ENCODE data around the gene SLC1A1.
A peak's percentile ranks its signal among the peaks of the same experiment; 100 is the strongest.

Gene SLC1A1

DNA sequence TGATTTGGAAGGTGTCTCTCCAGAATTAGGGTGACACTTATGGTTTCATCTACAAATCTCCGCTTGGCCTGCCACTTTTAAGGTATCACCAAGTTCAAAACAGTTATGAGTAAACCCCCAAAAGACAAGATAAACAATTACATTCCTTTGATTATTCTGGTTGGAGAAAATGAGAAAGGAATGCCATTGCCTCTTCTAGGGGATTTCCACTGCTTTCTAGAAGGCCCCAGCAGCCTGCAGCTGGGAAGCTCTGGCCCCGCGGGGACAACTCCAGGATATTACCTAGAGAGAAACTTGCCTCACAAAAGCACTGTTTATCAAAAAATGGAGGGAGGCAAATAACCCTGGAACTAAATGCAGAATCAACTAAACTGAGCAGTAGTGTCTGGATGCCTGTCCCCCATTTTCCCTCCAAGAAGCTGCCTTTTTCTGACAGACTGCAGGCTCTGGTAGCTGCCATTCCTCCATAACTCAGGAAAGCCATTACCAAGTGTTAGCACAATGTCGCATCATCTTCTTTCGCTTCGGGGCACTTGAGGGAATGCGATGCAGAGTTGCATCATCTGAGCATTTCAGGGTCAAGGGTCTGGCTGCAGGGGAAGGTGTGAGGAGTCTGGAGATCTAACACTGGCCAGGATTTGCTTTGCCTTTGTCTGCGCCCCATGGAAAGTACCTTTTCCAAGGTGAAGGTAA is 100.3 kb downstream of the SLC1A1 start:
- DNase-seq (ENCODE audit: low read depth, low spot score): no peak
- Histone ChIP-seq H3K4me1 (ENCODE audit: control insufficient read depth, insufficient read depth, low read length) (no peaks in the 10 kb centered on the region; the same call in 1 of the 2 replicates), H3K27me3 (ENCODE audit: control insufficient read depth, insufficient read depth, low read length) (no peaks in the 10 kb centered on the region; the same call in 1 of the 2 replicates), H3K9me3 (ENCODE audit: control insufficient read depth, insufficient read depth, low read length) (no peaks in the 10 kb centered on the region), H3K36me3 (ENCODE audit: control insufficient read depth, insufficient read depth, low read length) (no peaks in the 10 kb centered on the region), H3K4me3 (ENCODE audit: low read length) (no peak overlapping the region), H3K27ac (ENCODE audit: low read length) (no peak overlapping the region)
- WGBS (ENCODE audit: insufficient coverage, insufficient read length): no CpG with 5 or more reads among the region's 8 CpGs

DNA sequence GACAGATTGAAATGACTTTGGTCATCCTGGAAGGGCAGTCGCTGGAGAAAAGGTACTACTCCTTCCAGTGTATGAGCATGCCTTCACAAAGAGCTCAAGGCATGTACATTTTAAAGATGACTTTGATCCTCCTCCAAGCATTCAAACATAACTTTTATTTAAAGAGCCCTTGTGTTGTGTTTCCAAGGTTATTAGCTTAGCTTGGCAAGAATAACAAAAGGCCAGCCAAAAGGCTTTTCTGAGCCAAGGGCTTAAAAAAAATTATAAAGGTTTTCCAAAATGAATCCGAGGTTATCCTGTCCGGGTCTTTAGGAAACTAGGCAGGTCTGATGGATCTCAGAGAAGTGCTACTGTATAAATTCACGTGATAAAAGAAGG is 100.8 kb downstream of the SLC1A1 start:
- Histone ChIP-seq H3K27ac (ENCODE audit: low read length) (no peak overlapping the region), H3K9me3 (ENCODE audit: control insufficient read depth, insufficient read depth, low read length) (no peaks in the 10 kb centered on the region), H3K4me3 (ENCODE audit: low read length) (no peak overlapping the region), H3K4me1 (ENCODE audit: control insufficient read depth, insufficient read depth, low read length) (no peaks in the 10 kb centered on the region; the same call in 1 of the 2 replicates), H3K27me3 (ENCODE audit: control insufficient read depth, insufficient read depth, low read length) (no peaks in the 10 kb centered on the region; the same call in 1 of the 2 replicates), H3K36me3 (ENCODE audit: control insufficient read depth, insufficient read depth, low read length) (no peaks in the 10 kb centered on the region)
- DNase-seq (ENCODE audit: low read depth, low spot score): no peak
- WGBS (ENCODE audit: insufficient coverage, insufficient read length): no CpG with 5 or more reads among the region's 4 CpGs

DNA sequence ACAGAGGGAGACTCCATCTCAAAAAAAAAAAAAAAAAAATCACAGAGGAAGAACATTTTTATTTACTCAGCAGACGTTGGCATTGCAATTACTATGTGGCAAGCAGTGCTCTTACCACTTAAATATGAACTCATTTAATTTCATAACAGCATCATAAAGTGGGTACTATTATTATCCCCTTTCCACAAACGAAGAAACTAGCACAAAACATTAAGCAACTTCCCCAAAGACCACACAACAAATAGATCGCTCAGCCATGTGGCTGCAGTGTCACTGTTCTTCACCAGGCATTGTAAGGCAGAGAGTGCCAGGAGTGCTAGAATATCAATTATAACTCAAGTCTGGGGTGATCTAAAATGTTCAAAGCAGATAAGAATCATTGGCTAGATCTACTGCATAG is 102.0 kb downstream of the SLC1A1 start:
- Histone ChIP-seq H3K27me3 (ENCODE audit: control insufficient read depth, insufficient read depth, low read length) (no peaks in the 10 kb centered on the region; the same call in 1 of the 2 replicates), H3K4me3 (ENCODE audit: low read length) (no peak overlapping the region), H3K9me3 (ENCODE audit: control insufficient read depth, insufficient read depth, low read length) (no peaks in the 10 kb centered on the region), H3K36me3 (ENCODE audit: control insufficient read depth, insufficient read depth, low read length) (no peaks in the 10 kb centered on the region), H3K27ac (ENCODE audit: low read length) (no peak overlapping the region), H3K4me1 (ENCODE audit: control insufficient read depth, insufficient read depth, low read length) (no peaks in the 10 kb centered on the region; the same call in 1 of the 2 replicates)
- DNase-seq (ENCODE audit: low read depth, low spot score): no peak
- no CpG with 5 or more reads among the region's 3 CpGs for WGBS (ENCODE audit: insufficient coverage, insufficient read length)

DNA sequence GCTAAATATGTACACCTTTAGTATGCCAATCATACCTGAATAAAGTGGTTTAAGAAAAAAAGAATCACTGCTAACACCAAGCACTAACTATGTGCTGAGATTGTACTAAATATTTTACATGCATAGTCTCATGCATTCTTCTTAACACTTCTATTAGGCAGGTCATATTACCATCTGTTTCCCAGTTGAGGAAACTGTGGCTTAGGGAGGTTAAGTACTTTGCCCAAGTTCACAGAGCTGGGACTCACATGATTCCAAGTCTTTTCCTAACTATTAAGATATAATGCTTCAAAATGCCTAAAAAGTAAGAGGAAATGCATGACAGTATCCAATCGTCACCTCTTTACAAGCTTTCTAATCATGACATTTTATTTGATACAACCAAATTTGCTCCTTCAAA is 102.6 kb downstream of the SLC1A1 start:
- no peaks in the 10 kb centered on the region for H3K9me3 ChIP-seq (ENCODE audit: control insufficient read depth, insufficient read depth, low read length)
- no peaks in the 10 kb centered on the region for H3K36me3 ChIP-seq (ENCODE audit: control insufficient read depth, insufficient read depth, low read length)
- H3K27me3 ChIP-seq (ENCODE audit: control insufficient read depth, insufficient read depth, low read length): no peaks in the 10 kb centered on the region; the same call in 1 of the 2 replicates
- H3K4me3 ChIP-seq (ENCODE audit: low read length): no peak overlapping the region
- DNase-seq (ENCODE audit: low read depth, low spot score): no peak
- peaks cover 1% of the 10 kb centered on the region; the same call in 1 of the 2 replicates for H3K4me1 ChIP-seq (ENCODE audit: control insufficient read depth, insufficient read depth, low read length)
- H3K27ac ChIP-seq (ENCODE audit: low read length): no peak overlapping the region
- WGBS (ENCODE audit: insufficient coverage, insufficient read length): no CpG with 5 or more reads among the region's 1 CpG

DNA sequence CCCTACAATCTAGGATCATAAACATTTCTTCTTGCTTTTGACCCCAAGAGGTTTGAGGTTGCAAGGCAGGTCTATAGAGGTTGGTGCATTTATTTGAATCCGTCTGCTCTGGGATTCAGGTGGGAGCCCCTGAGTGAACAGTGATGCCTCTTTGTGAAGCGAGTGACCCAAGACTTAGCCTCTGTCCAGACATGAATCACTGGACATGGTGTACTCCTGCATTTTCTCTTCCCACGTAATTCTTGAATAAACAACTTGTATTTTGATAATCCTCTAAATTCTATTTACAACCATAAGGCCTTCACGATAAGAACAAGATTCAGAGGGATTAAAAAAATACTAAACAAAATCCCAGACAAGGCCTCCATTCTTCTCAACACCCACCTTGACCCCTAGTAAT is 104.3 kb downstream of the SLC1A1 start:
- DNase-seq (ENCODE audit: low read depth, low spot score): no peak
- no CpG with 5 or more reads among the region's 4 CpGs for WGBS (ENCODE audit: insufficient coverage, insufficient read length)
- Histone ChIP-seq H3K4me1 (ENCODE audit: control insufficient read depth, insufficient read depth, low read length) (peaks cover 1% of the 10 kb centered on the region; the same call in 1 of the 2 replicates), H3K4me3 (ENCODE audit: low read length) (no peak overlapping the region), H3K27ac (ENCODE audit: low read length) (no peak overlapping the region), H3K9me3 (ENCODE audit: control insufficient read depth, insufficient read depth, low read length) (no peaks in the 10 kb centered on the region), H3K36me3 (ENCODE audit: control insufficient read depth, insufficient read depth, low read length) (no peaks in the 10 kb centered on the region), H3K27me3 (ENCODE audit: control insufficient read depth, insufficient read depth, low read length) (no peaks in the 10 kb centered on the region; the same call in 1 of the 2 replicates)

DNA sequence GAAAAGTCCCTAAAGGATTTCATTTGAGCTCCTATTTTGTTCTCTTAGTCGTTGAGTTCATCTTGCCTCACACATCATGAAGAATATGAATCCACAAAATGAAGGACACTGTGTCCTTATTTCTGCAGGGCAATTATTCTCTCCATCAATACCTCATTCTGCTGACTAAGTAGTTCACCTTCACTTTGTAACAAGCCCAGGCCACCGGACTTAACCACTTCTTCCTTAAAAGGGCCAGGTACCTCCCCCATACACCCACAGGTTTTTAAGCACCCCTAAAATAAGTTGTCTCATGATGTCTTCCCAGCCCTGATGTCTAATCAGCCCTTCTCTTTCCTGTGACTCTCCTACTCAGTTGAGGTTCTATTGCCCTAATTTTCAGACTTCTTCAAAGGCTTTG is 104.7 kb downstream of the SLC1A1 start:
- WGBS (ENCODE audit: insufficient coverage, insufficient read length): no CpG with 5 or more reads among the region's 2 CpGs
- H3K4me3 ChIP-seq (ENCODE audit: low read length): no peak overlapping the region
- H3K4me1 ChIP-seq (ENCODE audit: control insufficient read depth, insufficient read depth, low read length): peaks cover 1% of the 10 kb centered on the region; the same call in 1 of the 2 replicates
- no peaks in the 10 kb centered on the region for H3K36me3 ChIP-seq (ENCODE audit: control insufficient read depth, insufficient read depth, low read length)
- H3K9me3 ChIP-seq (ENCODE audit: control insufficient read depth, insufficient read depth, low read length): no peaks in the 10 kb centered on the region
- no peak overlapping the region for H3K27ac ChIP-seq (ENCODE audit: low read length)
- DNase-seq (ENCODE audit: low read depth, low spot score): no peak
- no peaks in the 10 kb centered on the region; the same call in 1 of the 2 replicates for H3K27me3 ChIP-seq (ENCODE audit: control insufficient read depth, insufficient read depth, low read length)

DNA sequence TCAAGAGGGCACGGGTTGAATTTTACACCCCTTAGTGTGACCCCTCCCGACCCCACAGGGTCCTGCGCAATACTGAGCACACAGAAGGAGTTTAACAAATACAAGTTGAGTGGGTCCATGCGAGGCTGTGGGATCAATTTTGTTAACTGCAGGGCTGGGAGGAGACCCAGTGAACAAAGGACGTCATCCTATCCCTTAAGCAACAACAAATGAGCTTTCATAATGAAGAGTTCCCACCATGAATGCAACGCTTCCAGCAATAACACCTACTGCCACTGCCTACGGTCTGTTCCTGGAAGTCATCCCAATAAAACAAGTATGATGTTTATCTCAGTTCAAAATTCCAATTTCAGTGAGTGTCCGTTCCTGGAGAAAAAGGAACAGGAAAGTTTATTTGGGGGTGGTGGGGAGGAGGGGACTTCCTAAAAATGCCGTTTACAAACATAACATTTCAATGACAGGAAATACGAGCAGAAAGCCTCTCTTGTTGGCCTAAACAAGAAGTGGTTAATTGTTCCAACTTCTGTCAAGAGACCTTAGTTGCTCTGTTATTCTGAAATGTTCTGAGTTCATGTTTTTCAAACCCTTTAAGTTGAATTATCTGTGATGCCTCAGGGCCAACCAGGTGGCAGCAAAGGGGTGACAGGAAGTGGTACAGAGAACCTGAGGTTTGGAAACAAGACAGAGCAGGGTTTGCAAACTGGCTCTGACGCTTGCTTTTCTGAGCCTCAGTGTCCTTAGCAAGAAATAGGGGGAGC is 106.1 kb downstream of the SLC1A1 start:
- H3K36me3 ChIP-seq (ENCODE audit: control insufficient read depth, insufficient read depth, low read length): no peaks in the 10 kb centered on the region
- no peaks in the 10 kb centered on the region for H3K27me3 ChIP-seq (ENCODE audit: control insufficient read depth, insufficient read depth, low read length)
- no peaks in the 10 kb centered on the region for H3K9me3 ChIP-seq (ENCODE audit: control insufficient read depth, insufficient read depth, low read length)
- no peak for DNase-seq (ENCODE audit: low read depth, low spot score)
- no peak overlapping the region for H3K4me3 ChIP-seq (ENCODE audit: low read length)
- H3K27ac ChIP-seq (ENCODE audit: low read length): no peak overlapping the region
- peaks cover 1% of the 10 kb centered on the region; the same call in 1 of the 2 replicates for H3K4me1 ChIP-seq (ENCODE audit: control insufficient read depth, insufficient read depth, low read length)
- no CpG with 5 or more reads among the region's 11 CpGs for WGBS (ENCODE audit: insufficient coverage, insufficient read length)

DNA sequence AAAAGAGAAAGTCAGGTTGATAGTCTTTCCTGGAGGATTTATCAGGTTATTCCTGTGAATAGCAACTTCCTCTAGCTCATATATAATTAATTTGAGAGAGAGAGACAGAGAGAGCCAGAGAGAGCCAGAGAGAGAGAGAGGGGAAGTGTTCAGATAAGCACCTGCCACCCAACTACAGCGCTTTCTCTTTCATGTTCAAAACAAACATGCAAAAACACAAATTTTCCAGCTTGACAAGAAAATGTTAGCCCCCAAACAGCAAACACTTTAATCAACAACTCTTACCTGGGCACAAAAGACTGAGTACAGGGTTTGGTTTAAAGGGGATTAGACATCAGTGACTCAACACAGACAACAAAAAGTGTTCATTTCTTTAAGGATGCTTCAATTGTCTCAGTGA is 110.1 kb downstream of the SLC1A1 start:
- no peak overlapping the region for H3K27ac ChIP-seq (ENCODE audit: low read length)
- WGBS (ENCODE audit: insufficient coverage, insufficient read length): no CpG with 5 or more reads among the region's 1 CpG

DNA sequence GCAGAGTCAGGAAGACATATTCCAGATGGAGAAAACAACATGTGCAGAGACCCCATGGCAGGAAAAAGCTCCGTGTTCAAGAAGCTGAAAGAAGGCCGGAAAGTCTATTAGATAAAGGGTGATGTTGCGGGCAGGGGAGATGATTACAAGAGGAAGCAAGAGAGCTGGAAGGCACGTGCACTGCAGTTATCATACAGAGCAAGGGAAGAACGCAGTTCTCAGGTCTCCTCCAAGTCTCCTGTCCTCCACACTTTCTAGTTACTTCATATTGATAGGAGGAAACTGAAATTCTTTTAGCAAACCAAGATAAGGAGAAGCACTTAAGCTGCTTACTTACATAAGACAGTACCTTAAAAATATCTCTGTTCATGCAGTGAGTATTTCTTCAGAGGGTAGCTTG is 113.6 kb downstream of the SLC1A1 start:
- no peaks in the 10 kb centered on the region for H3K4me1 ChIP-seq (ENCODE audit: control insufficient read depth, insufficient read depth, low read length)
- H3K9me3 ChIP-seq (ENCODE audit: control insufficient read depth, insufficient read depth, low read length): no peaks in the 10 kb centered on the region
- H3K4me3 ChIP-seq (ENCODE audit: low read length): no peak overlapping the region
- no CpG with 5 or more reads among the region's 5 CpGs for WGBS (ENCODE audit: insufficient coverage, insufficient read length)
- DNase-seq (ENCODE audit: low read depth, low spot score): no peak
- H3K36me3 ChIP-seq (ENCODE audit: control insufficient read depth, insufficient read depth, low read length): no peaks in the 10 kb centered on the region
- H3K27ac ChIP-seq (ENCODE audit: low read length): no peak overlapping the region
- H3K27me3 ChIP-seq (ENCODE audit: control insufficient read depth, insufficient read depth, low read length): no peaks in the 10 kb centered on the region

More for the DNA sequence above, 110.1 kb downstream of the SLC1A1 start:
- Histone ChIP-seq H3K4me3 (ENCODE audit: low read length) (no peak overlapping the region), H3K36me3 (ENCODE audit: control insufficient read depth, insufficient read depth, low read length) (no peaks in the 10 kb centered on the region), H3K4me1 (ENCODE audit: control insufficient read depth, insufficient read depth, low read length) (peaks cover 1% of the 10 kb centered on the region; the same call in 1 of the 2 replicates), H3K27me3 (ENCODE audit: control insufficient read depth, insufficient read depth, low read length) (no peaks in the 10 kb centered on the region), H3K9me3 (ENCODE audit: control insufficient read depth, insufficient read depth, low read length) (no peaks in the 10 kb centered on the region)
- DNase-seq (ENCODE audit: low read depth, low spot score): no peak

DNA sequence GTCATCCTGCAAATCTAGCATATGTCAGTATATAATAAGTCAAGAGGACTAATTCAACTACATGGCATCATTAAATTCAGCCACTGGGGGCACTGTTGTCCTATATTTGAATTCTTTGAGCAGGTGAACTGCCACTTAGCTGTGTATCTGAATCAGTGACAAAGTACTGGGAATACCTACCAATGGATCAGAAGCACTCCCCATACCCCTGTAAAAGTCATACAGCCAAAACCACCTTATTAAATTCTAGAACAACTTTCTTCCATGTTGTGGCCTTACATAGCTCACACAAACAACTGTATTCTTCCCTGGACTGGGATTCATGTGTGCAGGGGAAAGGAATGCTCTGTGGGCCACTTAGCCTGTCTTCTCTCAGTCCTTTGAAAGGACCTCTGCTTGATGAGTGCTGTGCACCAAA is 114.4 kb downstream of the SLC1A1 start:
- no peak overlapping the region for H3K27ac ChIP-seq (ENCODE audit: low read length)
- no peaks in the 10 kb centered on the region for H3K4me1 ChIP-seq (ENCODE audit: control insufficient read depth, insufficient read depth, low read length)
- no peaks in the 10 kb centered on the region for H3K27me3 ChIP-seq (ENCODE audit: control insufficient read depth, insufficient read depth, low read length)
- H3K4me3 ChIP-seq (ENCODE audit: low read length): no peak overlapping the region
- peak; percentile 74 for DNase-seq (ENCODE audit: low read depth, low spot score)
- H3K36me3 ChIP-seq (ENCODE audit: control insufficient read depth, insufficient read depth, low read length): no peaks in the 10 kb centered on the region
- no peaks in the 10 kb centered on the region for H3K9me3 ChIP-seq (ENCODE audit: control insufficient read depth, insufficient read depth, low read length)
